Dedifferentiated amniotic fluid mesenchymal stem cell (primary cell): ENCODE results near the gene BDKRB2.

Experiments used
- DNase-seq: peaks from one replicate; pipeline ENCODE4 v3.0.0-alpha.2; 2016; ENCODE audit errors: extremely low spot score

The BDKRB2 gene

GRCh38 chr14:96198430-96199130, 6.1 kb upstream of the BDKRB2 start:
- no peak for DNase-seq

DNA sequence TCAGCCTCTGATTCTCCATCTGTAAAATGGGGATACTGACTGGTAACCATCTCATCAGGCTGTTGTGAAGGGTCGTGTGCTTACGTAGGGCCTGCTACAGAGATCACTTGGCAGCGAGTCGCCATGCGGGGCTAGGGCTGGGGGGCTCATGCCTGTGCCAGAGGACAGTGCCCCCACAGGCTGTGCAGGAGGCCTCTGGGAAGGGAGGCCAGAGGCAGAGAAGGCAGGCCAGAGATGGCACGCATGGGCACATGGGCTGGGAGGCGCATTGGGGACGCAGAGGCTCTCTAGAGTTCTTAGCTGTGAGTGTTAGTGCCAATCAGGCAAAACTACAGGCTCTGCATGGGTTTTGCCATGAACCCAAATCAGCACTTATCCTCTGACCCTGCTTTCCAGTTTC, 3.5 kb upstream of the BDKRB2 start:
- no peak for DNase-seq

GRCh38 chr14:96201965-96202364, 2.7 kb upstream of the BDKRB2 start:
- DNase-seq: no peak

DNA sequence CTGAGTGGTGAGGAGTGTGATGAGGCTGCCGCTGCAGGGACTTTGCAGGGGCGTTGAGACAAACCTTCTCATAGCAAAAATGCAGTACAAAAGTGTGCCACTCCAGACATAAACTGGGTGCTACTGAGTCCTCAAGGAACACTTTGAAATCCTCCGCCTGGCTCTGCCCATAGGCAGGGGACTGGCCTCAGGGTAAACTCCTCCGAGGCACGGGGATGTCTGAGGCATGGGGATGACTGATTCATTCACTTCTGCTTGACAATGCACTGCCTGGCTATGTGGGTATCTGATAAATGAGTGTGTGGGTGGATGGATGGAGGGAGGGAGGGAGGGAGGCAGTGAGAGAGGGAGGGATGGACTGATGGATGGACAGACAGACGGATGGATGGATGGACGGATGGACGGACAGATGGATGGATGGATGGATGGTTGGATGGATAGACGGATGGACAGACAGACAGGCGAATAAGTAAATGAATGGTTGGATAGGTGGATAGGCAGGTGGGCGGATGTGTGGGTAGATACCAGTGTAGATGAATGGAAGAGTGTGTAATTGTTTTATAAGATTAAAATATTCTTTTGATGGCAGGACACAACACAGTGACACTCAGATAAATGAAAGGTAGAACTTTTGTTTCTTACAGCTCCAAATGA, 2.1 kb upstream of the BDKRB2 start:
- no peak for DNase-seq

GRCh38 chr14:96203116-96203515, 1.5 kb upstream of the BDKRB2 start:
- DNase-seq: no peak

GRCh38 chr14:96203635-96204034, 1.0 kb upstream of the BDKRB2 start:
- DNase-seq: no peak

DNA sequence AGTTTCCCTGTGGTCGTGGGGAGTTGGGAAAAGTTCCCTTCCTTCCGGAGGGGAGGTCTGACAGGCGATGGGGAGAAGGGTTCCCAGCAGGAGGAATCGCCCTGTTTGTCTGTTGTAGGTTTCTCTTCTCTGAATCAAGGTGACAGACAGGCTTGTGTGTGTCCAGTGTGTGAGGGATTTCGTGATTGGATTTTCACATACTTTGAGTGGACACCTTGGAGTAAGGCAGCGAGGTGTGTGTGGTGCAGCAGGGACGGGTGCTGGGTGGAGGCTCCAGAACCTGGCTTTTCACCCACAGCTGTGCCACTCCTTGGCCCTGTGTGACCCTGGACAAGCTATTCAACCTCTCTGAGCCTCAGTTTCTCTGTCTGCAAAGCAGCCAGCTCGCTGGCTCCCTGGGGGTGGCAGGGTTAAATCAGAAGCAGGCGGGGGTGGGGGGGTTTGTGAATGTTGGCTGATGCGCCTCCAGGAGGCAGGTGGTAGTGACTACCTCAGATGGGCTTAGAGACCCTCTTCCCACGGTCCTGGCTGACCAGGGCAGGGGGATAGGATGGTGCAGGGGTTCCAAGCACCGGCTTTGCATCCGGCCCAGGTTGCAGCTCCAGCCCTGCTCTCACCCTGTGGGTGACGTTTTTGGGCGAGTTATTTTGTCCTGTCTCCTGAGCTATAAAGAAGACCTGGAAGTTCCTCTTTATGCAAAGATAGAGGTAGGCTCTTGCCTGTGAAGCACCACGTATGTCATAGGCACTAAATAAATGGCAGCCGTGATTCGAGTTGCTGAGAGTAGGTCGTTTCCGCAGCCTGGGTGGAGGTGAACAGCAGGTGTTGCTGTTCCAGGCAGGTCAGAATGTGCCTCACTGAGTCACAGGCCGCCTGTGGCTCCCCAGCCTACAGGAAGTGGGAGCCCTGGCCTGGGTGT, 679 bp downstream of the BDKRB2 start:
- DNase-seq: no peak

- DNase-seq: no peak
Measured at GRCh38 chr14:96205978-96206360, 1.3 kb downstream of the BDKRB2 start.

GRCh38 chr14:96206461-96206860, 1.8 kb downstream of the BDKRB2 start:
- no peak for DNase-seq

- DNase-seq: no peak
Measured at GRCh38 chr14:96207686-96208085, 3.0 kb downstream of the BDKRB2 start.

- no peak for DNase-seq
Measured at GRCh38 chr14:96208739-96209138, 4.1 kb downstream of the BDKRB2 start.

DNA sequence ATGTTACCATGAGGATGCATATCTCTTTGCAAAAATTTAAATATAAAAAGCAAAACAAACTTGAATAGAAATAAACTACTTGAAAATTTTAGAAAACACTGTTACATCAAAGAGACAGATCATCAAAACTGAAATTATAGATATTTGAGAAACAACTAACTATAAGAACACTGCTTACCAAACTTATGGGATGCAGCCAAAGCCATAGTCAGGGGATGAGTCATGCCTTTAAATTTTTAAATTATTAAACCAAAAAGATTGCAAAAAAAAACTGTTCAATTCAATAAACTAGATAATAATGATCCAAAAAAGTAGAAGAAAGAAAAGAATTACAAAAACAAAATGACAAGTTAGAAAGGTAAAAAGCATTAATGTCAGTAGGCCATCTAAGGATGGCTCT, 7.5 kb downstream of the BDKRB2 start:
- DNase-seq: no peak

DNA sequence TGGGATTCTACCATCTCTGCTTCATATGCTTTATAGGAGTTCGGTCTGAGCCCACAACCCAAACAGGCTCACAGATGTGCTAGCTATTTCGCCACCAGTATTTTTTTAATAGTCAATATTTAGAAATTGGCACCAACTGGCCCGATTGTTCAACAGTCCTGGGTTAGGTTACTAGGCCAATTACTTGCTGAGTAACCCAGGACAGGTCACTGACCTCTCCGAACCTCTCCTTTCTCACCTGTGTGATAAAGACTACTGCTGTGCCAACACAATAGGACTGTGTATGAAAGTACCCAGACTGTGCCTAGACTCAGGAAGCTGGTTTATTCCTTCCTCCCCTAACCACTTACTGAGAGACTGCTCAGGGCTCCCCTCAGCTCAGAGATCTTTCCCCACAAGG, 8.3 kb downstream of the BDKRB2 start:
- DNase-seq: no peak

DNA sequence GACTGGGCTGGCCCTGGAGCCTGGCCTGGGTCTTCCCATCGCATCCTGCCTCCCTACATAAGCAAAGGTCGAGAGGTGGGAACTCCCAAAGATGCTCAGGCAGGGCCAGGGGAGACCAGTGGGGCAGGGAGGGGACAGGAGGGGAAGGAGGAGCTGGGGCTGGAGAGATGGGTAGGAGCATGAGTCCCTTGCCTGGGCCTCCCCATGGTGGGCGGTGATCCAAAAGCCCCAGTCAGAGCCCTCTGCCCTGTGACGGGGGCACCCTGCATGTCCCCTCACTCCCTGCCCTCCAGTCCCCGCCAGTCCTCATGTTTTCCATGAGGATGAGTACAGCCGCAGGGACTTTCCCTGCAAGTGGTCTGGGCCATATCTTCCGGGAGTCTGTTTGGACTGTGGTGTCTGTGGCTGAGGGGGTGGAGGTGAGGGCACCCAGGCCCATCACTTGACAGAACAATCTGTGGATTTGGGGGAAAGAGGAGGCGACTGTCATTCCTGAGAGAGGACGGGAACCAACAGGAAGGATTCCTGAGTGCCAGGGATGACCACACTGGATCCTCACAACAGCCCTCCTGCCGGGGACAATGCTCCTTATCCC, 9.3 kb downstream of the BDKRB2 start:
- DNase-seq: no peak

DNA sequence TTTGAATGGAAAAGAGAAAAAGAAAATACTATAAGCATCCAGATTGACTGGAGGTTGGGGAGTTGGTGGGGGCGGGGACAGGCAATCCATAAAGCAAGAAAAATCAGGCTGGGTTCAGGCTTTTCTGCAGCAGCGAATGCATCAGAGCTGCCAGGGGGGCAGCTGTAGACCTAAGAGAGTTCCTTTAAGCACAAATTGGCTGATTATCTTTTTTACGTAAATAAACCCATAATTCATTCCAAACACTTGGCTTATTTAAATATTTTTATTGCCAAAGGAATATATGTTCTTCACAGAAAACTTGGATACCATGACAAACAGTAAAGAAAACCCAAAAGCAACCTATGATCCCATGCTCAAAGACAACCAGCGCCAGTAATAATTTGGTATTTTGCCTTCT, 10.2 kb downstream of the BDKRB2 start:
- no peak for DNase-seq

DNA sequence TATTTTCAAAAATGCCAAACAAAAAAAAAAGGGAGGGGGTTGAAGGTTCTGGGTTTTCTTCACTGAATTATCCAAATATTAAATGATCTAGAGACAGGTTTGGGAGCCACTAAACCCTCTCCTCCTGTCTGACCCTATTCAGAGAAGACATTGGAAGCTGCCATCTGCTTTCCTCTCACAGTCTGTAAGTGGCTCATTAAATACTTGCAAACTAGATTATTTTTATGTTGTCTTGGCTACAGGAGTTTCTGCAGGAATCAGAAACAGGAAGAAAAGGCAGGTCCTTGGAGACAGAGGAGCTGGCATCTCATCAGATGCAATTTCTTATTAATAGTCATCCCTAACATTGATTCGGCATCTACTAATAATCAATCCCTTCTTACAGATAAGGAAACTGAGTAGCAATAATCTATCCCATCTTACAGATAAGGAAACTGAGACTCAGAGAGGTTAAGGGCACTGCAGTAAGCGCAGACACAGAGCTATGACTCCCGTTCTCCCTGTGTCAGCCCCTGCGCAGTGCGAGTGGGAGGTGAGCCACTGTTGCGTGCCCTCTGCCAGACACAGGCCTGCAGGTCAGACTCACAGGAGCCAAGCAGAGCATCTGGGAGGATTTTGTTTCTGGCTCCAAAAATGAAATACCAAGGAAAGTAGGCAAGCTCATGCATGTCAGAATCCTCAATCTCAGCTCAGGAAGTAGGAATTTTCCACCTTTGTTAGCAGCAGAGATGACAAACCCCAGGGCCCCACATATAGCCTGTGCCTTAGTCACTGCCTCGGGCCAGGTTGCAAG, 11.0 kb downstream of the BDKRB2 start:
- no peak for DNase-seq

DNA sequence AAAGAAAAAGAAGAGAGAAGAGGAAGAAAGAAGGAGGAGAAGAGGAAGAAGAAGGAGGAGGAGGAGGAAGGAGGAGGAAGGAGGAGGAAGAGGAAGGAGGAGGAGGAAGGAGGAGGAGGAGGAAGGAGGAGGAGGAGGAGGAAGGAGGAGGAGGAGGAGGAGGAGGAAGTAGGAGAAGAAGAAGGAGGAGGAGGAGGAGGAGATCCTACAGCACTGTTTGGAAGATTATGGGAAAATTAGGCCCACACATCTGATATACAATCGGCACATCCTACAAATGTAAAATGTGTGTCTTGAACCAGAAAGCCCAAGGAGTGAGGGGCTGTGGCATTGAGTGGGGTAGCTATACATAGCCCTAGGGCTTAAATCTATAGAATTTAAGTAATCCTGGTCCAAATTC, 12.0 kb downstream of the BDKRB2 start:
- no peak for DNase-seq

GRCh38 chr14:96217376-96217913, 12.8 kb downstream of the BDKRB2 start:
- DNase-seq: no peak

DNA sequence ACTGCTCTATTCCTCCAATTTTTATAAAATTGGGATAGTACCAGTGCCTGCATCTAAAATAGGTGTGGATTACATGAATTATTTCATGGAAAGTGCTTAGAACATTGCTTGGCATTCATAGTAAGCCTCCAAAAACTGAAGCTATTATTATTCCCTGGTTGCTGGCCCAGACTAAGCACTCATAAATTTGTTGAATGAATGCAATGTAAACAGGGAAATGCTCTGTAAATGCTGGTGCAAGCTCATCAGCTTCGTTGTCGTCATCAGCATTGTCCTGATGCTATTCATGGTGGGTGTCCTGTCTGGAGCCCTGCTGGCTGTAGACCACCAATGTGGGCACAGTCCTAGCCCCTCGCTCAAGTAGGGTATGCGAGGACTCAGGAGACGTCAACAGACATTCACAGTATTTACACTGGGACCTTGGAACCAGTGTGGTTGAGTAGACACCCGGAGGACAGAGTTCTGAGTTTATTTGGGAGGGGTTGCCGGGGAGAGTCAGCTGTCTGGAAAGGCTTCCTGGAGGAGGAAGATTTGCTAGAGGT, 16.5 kb downstream of the BDKRB2 start:
- no peak for DNase-seq

GRCh38 chr14:96221841-96222240, 17.2 kb downstream of the BDKRB2 start:
- DNase-seq: no peak
